Kidney glomerular epithelial cell (primary cell): ENCODE data around the gene AFAP1.

Source experiments
- DNase-seq: peaks from one replicate; lab custom pipeline; 2025; lab: John Stamatoyannopoulos, UW

AFAP1 gene

DNA sequence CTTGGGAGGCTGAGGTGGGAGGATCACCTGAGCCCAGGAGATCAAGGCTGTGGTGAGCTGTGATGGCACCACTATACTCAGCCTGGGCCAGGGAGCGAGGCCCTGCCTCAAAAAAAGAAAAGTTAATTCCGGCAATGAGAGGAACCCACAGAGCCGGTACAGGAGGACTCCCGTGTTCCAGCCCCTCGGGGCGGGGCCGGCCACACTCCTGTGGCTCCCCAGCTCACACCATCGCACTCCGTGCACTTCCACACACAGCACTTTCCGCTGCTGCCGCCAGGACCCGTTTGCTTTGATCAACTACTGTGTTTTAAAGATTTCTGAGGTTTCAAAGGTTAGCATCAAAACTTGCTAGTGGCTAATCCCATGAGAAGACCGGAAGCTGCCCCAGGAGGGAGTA is 171.7 kb downstream of the AFAP1 start:
- no peak for DNase-seq

DNA sequence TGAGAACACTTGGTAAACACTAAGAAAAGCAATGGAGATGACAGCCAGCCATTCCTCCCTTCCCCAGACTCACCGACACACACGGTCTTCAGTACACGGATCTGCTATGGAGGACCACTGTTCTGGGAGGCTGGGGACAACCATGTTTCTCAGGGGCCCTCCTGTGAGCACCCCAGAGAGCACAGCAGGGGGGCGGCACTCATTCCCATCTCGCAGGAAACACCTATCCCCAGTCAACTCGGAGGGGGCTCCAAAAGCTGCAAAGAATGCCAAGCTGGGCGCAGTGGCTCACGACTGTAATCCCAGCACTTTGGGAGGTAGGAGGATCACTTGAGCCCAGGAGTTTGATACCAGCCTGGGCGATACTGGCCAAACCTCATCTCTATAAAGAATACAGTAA is 172.1 kb downstream of the AFAP1 start:
- DNase-seq: no peak

DNA sequence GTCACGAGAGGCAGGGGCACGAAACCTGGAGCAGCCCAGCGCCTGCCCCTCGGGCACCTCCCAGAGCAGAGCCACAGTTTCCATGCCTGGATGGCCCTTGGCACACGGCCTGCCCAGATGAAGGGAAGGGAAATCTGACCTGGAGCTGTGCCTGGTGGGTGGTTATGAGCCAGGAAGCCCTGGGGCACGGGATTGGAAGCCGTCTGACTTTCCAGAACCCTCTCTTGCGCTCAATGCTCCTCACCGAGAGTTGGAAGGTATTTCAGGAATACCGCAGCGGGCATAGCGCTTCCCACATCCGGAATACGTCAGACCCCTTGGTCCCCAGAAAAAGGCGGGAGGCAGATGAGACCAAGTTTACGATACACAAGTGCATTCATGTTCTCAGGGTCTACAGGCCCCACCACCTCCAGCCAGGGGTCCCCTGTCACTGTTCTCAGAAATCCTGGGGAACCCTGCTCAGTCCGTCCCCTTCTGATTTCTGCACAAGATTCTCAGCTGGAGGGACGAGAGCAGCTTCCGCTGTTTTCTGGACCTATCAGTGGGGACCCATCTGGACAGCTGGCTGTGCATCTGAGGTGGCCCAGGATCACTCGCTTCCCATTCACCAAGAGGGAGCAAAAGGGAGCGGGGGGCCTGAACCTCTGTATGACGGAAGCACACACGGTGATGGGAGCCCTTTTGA is 172.9 kb downstream of the AFAP1 start:
- no peak for DNase-seq

DNA sequence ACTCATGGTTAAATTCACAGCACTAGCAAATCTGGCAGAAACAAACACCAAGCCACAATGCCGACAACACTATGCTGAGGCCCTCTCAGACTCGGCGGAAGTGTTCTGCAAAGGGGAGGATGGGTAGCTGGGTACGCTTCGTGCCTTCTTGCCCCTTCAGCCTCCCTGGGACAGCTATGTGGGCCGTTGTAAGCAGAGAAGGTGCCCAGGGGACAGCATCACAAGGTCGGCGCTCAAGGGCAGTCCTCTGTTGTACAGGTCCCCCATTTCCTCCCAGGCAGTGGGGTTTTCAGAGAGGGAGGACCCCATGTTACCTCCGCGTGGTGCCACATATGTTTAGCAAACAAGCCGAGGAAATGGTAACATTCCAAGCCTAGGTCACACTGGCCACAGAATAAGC is 173.6 kb downstream of the AFAP1 start:
- DNase-seq: no peak

DNA sequence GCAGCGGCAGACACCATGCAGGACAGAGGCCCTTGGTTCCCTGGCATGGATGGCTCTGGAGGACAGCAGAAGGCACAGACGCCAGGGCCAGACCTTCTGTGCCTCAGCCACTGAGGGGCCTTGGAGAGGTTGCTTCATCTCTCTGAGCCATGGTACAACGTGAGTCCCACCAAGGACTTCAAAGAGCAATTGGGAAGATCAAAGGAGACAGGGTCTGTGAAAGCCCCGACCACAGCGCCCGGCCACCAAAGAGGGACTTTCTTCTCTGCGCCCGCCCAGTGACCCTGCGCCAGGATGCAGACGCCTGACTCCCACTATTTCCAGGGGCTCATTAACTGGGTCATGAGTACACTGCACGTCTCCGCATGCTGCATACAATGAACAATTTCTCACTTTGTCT is 174.0 kb downstream of the AFAP1 start:
- no peak for DNase-seq

DNA sequence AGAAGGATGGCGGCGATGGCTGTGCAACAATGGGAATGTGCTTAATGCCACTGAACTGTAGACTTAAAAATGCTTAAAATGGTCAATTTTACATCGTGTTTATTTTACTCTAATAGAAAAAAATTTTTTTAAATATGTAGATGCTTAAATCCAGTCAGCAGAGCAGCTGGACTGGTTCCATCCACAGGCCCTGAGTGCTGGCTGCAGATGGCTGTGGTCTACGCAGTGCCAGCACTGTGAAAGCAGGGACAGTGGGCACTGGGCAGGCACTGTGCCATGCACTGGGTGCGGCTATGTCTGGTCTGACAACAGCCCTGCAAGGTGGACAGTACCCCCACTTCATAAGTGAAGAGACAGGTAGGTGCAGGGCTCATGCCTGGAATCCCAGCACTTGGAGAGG is 175.2 kb downstream of the AFAP1 start:
- no peak for DNase-seq

DNA sequence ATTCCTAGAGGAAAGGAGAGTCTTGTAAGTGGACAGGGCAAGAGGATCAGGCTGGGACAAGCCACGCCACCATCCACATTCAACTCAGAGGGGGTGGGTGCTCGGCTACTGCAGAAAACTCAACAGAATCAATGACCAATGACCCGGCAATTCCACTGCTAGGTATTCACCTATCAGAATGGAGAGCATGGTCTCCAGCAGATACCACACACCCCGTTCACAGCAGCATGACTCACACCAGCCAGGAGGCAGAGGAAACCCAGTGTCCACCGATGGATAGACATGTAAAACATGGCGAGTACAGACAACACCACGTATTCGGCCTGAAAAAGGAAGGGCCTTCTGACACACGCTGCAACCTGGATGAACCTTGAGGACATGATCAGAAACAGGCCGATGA is 175.9 kb downstream of the AFAP1 start:
- peak; percentile 22 for DNase-seq

DNA sequence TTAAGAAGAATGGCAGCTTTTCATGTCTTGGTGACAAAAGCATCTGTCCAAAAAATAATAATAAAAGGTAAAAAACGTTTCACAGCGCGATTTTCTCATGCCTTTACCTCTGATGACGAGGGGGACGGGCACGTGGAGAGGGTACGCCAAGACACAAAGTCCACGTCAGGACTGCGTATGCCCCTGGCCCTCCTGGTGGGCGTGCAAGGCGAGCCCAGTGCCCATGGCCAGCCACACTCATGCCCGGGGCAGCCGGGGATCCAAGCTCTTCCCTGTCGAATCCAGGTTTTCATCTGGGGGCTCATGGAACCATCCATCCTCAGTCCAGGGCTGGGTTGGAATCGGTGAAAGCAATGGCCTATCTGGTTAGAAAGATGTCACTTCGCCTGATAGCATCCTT is 176.6 kb downstream of the AFAP1 start:
- no peak for DNase-seq

DNA sequence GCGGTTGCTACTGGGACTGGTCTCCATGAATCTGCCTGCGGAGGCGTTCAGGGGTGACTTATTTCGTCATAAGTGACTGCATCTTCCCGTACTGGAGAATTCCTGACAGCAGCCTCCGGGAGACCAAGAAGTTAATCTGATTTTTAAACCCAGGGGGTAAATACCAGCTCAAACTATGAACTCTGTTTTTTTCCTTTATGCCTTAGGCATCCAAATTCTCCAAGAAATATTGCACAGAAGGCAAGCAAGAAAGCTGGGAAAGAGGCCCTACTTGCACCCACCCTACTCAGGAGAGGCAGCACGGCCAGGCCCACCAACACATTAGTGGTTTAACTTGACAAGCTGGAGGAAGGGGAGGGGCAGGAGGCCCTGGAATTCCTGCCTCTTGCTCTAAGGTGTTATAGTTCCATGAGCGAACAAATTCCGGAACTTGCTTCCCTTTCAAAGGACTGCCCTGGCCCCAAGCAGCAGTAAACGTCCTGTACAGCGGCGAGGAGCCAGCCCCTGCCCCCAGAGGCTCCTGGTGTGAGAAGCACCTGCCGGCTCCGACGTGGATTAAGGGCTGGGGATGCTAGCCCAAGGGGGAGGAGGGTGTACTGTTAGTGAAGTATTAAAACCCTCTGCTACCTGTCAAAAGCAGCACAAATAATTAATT is 177.2 kb downstream of the AFAP1 start:
- DNase-seq: no peak

DNA sequence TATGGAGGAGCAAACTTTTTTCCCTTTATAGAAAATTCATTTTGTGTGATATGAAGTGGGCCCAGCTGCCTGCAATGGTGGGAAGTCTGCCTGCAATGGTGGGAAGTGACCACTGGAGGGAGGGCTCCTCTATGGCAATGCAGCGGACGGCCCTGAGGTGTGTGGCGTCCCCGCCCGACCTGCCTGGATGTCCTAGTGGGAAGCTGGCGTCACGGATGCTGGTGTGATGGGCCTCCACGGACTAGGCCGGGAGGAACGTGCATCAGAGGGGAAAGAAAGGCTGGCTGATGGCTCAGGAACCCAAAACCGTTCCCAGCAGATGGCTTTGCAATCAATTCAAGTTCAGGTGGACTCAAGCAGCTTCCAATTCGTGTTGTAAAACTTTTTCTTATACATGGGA is 177.9 kb downstream of the AFAP1 start:
- no peak for DNase-seq

DNA sequence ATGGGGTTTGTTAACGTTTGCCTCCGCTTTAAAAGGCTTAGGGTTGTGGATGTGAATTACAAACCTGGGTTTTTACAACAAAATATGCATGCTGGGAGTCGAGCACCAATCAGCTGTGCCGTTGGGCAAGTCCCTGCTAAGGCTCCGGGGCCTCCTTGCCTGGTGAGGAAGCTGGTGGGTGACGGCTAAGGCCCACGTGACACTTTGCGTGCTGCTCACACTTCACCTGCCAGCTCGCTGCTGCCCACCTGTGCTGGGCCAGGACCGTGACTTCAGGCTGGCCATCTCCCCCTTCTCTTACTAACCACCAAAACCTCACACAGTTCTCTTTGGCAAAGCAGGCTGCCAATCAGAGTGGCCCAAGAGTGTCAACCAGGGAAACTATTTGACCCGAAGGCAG is 178.3 kb downstream of the AFAP1 start:
- no peak for DNase-seq

DNA sequence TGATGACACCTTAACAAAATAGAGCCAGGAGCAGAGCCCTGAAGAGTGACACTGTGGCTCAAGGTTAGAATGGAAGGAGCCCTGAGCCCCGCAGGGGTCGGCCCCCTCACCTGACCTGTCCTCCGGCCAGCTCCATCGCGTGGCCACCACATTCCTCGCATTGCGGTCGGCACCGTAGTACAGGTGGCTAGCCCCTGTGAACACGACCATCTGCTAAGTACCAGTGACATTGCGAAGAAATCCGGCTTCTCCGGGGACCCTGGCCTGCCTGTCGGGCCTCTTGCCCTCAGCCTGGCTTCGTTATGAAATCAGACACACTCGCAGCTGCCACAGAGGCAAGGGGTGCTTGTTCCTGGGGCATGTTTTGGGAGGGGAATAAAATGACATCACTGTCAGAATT is 179.0 kb downstream of the AFAP1 start:
- DNase-seq: no peak

DNA sequence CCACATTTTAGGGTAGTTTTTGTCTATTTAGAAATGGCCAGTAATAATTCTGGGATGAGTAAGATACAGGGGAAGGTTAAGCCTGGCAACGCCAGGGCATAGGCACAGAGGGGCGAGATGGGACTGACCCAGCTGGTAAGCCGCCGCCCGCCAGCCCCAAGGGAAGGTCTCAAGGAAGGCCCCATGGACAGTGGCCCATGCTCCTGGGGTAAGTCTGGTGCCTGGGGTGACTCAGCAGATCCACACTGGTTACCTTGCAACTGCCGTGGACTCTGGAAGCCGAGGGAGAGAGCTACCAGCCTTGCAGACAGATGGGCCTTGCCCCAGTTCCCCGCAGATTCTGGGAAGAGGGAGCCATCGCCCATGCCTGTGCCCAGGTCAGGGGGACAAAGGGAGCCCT is 179.4 kb downstream of the AFAP1 start:
- DNase-seq: no peak

DNA sequence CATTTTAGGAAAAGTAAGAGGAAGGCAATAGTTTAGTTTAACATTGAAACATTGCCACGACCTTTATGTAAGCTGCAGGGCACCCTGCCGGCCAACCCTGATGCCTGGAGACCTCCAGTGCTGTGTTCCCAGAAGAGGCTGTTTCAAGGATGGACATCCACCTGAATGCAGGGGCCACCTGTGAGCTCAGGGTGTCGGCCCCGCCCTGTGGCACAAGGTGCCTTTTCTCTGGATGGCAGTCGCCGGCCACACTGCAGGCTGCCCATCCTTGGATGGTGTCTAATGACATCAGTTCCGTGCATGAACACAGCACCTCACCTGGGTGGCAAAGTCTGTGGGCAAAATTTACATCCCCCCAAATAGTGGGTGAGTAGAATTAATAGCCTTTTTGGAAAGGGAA is 180.0 kb downstream of the AFAP1 start:
- DNase-seq: no peak

DNA sequence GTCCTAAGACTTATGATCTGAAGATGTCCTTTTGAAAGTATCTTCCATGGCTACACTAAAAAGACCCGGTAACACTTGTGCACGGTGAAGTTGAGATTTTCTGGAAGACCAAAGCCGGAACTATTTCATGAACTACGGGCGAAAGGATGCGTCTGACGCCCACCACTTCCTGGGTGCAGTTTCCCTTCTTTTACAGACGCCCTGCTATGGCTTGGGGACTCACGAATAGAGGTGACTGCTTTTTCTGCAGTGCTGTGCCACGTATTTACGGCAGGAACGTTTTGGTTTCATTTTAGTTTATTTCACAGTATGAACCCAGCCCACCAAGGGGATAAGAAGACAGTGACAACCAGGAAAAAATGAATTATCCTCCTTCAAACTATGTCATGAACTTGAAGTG is 180.4 kb downstream of the AFAP1 start:
- no peak for DNase-seq

DNA sequence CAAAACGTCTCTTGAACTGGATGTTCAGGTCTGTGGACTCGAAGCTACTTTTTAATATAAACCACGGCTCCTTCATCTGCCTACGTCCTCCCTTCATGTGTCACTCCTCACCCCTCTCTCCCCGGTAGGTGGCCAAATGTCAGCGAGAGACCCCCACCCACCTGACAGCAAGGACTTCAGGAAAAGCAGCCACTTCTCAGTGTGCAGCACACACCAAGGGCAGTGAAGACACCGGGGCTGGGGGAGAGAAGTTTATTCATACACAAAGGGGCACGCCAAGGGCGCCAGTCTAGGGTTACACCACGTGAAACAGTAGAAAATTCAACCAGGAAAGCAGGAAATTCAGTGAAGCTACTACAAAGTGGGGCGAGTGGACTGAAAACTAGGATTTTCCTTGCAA is 181.2 kb downstream of the AFAP1 start:
- no peak for DNase-seq

DNA sequence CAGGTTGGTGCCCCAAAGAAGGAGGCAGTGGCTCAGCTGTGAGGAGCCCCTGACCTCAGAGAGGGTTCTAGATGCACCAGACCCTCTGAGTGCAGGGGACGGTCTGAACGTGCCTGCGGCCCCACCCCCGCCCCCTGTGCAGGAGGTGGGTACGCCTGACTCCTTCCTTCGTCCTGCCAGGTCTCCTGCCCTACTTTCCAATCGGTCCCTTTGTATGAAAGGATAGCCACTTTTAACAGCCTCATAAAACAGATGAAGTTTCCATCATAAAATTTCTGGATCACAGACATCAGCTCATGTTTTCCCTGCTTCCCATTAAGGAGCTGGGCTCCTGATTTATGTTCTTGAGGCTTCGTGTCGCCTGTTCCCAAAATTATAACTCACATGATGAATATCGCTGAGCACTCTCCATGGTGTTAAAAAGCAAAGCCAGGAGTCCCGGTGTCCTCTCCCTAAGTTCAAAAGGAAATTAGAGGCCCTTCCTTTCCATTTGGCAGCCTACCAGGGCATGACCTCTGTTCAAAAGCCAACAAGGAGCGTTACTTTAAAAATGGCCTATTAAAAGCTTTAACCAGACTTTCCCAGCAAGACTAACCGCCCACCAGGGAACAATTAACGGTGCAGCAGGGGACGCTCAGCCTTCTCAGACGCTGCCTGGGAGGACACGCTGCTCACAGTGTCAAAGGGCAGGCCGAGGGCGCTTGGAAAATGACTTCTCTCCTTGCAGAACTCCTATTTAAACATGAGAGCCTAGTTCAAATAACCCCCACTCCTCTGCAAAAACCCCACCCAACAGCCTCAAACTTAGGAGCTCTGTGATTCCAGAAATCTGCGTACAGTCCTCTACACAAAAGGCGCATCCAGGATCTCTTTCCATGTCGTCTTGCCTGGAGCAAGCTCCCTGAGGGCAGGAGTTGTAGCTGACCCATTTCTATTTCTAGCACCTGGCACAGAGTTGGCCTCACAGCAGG is 181.9 kb downstream of the AFAP1 start:
- DNase-seq: no peak

DNA sequence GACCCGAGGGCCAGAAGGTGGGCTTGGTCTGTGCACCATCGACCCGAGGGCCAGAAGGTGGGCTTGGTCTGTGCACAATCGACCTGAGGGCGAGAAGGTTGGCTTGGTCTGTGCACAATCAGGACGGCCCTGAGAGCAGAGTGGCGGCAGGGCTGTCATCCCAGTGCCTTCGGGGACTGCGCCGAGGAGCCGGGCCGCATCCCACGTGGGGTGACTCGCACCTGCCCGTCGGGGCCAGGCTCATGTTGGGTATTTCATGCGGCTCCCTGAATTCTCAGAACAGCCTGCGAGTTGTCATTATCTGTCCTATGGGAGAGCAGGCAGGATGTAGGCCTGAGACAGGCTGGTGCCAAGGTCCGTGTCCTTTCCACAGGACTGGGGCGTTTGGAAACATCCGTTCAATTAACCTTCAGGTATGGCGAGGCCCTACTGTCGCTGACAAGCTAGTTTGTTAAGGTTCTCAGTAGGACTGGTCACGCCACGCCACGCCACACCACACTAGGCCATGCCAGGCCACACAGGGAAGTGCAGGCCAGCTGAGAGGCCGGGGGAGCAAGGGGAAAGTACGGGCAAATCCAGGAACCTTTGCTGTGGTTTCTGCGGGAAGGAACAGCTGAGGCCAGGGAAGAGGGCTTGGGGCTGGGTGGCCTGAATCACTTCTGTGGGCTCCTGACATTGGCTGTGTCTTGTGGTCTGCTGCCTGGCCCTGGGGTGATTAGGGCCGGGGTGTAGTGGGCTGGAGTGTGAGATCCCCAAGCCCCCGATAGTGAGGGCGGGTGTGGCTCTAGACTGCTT is 182.9 kb downstream of the AFAP1 start:
- DNase-seq: no peak

DNA sequence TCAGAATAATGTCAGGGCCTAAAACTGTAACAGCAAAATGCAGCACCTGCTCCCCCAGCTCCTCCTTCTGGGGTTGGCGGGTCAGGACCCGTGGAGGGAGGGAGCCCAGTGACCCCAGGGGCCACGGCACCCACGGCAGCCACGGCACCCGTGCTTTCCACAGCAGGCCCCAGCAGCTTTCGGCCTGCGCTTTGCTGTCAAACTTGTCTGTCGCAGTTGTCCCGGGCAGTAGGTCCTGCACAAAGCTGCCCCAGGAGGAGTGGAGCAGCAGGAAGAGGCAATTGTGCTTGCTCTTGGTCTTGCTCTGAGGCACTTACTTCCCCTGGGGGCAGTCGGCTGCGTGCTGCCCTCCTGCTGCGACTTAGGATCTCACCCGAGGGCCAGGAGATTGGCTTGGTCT is 183.6 kb downstream of the AFAP1 start:
- no peak for DNase-seq

DNA sequence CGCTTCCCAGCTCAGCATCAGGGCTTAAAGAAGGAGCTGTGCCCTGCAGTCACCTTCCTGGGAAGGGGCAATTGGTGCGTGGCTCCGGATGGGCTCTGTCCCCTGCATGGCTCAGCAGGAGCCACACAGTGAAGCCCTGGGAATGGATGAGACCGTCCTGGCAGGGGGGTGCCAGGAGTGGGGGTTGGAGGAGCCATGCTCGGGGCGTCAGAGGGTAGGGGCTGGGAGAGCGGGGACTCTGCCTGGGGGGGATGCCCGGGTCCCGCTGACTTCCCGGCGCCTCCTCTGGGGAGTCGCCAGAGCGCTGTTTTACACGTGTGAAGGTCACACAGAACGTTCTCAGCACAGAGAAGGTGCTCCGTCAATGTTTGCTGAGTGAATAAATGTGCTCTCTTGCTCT is 184.1 kb downstream of the AFAP1 start:
- no peak for DNase-seq

DNA sequence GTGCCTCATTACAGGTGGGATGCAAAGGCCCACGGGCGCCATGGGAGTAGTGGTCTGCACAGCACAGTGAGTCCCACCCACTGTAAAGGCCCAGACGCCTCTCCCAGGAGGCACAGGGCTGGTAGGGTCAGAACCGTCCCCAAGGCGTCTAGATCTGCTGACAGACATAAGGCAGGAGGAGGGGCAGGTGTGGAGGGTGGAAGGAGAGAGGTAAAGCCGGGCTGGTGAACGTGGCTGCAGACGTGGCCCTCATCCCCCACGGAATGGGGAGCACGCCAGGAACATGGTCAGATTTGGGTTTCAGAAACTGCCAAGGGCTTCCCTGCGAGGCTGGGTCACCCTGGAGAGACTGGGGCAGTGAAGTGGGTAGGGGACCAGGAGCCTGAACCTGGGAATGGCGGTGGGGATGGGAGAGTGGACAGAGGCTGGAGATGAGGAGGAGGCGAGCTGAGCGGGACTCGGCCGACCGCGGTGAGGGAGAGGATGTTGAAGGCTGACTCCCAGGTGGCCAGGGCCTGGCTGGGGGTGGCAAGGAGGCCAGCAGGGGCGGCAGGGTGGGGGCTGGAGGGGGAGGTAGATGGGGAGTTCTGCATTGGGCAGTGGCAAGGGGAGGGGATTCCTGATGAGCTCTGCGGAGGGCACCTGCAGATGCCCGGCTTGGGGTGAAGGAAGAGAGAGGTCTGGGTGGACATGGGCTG is 184.9 kb downstream of the AFAP1 start:
- no peak for DNase-seq
